Stomach smooth muscle (tissue), 2 donors: ENCODE data around the gene KATNB1.
"Not testable (repeated sequence)": the region's sequence is repeated elsewhere in the genome, so short reads cannot be mapped to it uniquely, and the experiment has no call there.

Experiments
- H3K27ac ChIP-seq: one replicate; pipeline ENCODE4 v1.7.0; 2013; ENCODE audit warnings: mild to moderate bottlenecking, low read length, inconsistent platforms
- H3K27me3 ChIP-seq, 2 donors: one replicate each; pipeline ENCODE4 v1.7.0; 2013; ENCODE audit warnings: low read length in 2 of 2; ENCODE audit not compliant: insufficient read depth in 2 of 2, control insufficient read depth in 1 of 2
- H3K36me3 ChIP-seq, 2 donors: one replicate each; pipeline ENCODE4 v1.7.0; 2013; ENCODE audit warnings: low read length in 2 of 2; ENCODE audit not compliant: control insufficient read depth in 2 of 2, insufficient read depth in 2 of 2
- H3K4me1 ChIP-seq: one replicate; pipeline ENCODE4 v1.7.0; 2013; ENCODE audit warnings: low read length; ENCODE audit not compliant: control insufficient read depth, insufficient read depth
- H3K4me3 ChIP-seq, 2 donors: one replicate each; pipeline ENCODE4 v1.7.0; 2013; ENCODE audit warnings: low read length in 2 of 2
- H3K9ac ChIP-seq, 2 donors: one replicate each; pipeline ENCODE4 v1.7.0; 2013; ENCODE audit warnings: low read length in 2 of 2, mild to moderate bottlenecking in 1 of 2
- H3K9me3 ChIP-seq, 2 donors: one replicate each; pipeline ENCODE4 v1.7.0; 2013; ENCODE audit warnings: low read length in 2 of 2; ENCODE audit not compliant: control insufficient read depth in 2 of 2
- donor health status: healthy.
- donor health status: Pancreatic carcinoma.

Gene KATNB1

GRCh38 chr16:57775661-57776469 lies 40.3 kb downstream of the KATNB1 start:
- peaks cover 0 to 15% of the 10 kb centered on the region in 2 donors for H3K36me3 ChIP-seq
- no peak overlapping the region for H3K27ac ChIP-seq
- no peak overlapping the region for H3K9ac ChIP-seq
- H3K4me1 ChIP-seq: no peaks in the 10 kb centered on the region
- H3K9me3 ChIP-seq: no peaks in the 10 kb centered on the region
- no peak overlapping the region for H3K4me3 ChIP-seq
- H3K27me3 ChIP-seq: no peaks in the 10 kb centered on the region

GRCh38 chr16:57778658-57779057 lies 43.1 kb downstream of the KATNB1 start:
- no peak overlapping the region for H3K27ac ChIP-seq
- no peak overlapping the region for H3K9ac ChIP-seq
- no peaks in the 10 kb centered on the region for H3K27me3 ChIP-seq
- H3K4me3 ChIP-seq: no peak overlapping the region
- H3K36me3 ChIP-seq: peaks cover 0 to 12% of the 10 kb centered on the region in 2 donors
- H3K9me3 ChIP-seq: no peaks in the 10 kb centered on the region
- no peaks in the 10 kb centered on the region for H3K4me1 ChIP-seq

- H3K9me3 ChIP-seq, H3K27ac ChIP-seq, H3K27me3 ChIP-seq, H3K4me1 ChIP-seq, H3K9ac ChIP-seq, H3K4me3 ChIP-seq: not testable (repeated sequence)
- H3K36me3 ChIP-seq: peaks cover 0 to 20% of the 10 kb centered on the region in 2 donors
Measured at GRCh38 chr16:57779836-57780235, 44.3 kb downstream of the KATNB1 start.

GRCh38 chr16:57781349-57781740 lies 45.8 kb downstream of the KATNB1 start:
- H3K9ac ChIP-seq: no peak overlapping the region
- no peak overlapping the region for H3K27ac ChIP-seq

GRCh38 chr16:57781741-57782606 lies 46.4 kb downstream of the KATNB1 start:
- Histone ChIP-seq H3K27ac (no peak overlapping the region), H3K4me1 (peaks cover 9% of the 10 kb centered on the region), H3K9ac (no peak overlapping the region), H3K9me3 (no peaks in the 10 kb centered on the region), H3K36me3 (peaks cover 0 to 21% of the 10 kb centered on the region in 2 donors), H3K4me3 (no peak overlapping the region), H3K27me3 (no peaks in the 10 kb centered on the region)

More at GRCh38 chr16:57781349-57781740, 45.8 kb downstream of the KATNB1 start:
- Histone ChIP-seq H3K36me3 (peaks cover 0 to 25% of the 10 kb centered on the region in 2 donors), H3K9me3 (no peaks in the 10 kb centered on the region), H3K4me3 (no peak overlapping the region), H3K27me3 (no peaks in the 10 kb centered on the region), H3K4me1 (peaks cover 4% of the 10 kb centered on the region)

GRCh38 chr16:57782607-57783055 lies 47.1 kb downstream of the KATNB1 start:
- Histone ChIP-seq H3K4me1 (peaks cover 13% of the 10 kb centered on the region), H3K36me3 (peaks cover 0 to 21% of the 10 kb centered on the region in 2 donors)
- not testable (repeated sequence) for H3K9ac ChIP-seq, H3K9me3 ChIP-seq, H3K27me3 ChIP-seq, H3K4me3 ChIP-seq, H3K27ac ChIP-seq

DNA sequence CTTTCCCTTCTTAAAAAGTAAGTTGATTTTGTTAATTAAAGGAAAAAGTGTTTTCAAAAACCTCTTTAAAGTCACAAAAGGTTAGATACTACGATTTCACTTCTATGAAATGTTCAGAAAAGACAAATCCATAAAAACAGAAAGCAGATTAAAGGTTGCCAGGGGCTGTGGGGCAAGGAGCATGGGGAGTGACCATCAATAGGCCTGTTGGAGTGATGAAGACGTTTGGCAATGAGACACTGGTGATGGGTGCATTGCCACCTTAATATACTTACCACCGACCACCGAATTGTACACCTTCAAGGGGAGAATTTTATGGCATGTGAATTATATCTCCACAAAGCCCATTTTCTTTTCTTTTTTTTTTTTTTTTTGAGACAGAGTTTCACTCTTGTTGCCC lies 47.5 kb downstream of the KATNB1 start:
- H3K9me3 ChIP-seq: no peaks in the 10 kb centered on the region
- no peak overlapping the region for H3K9ac ChIP-seq
- H3K36me3 ChIP-seq: peaks cover 0 to 21% of the 10 kb centered on the region in 2 donors
- H3K27me3 ChIP-seq: no peaks in the 10 kb centered on the region
- no peak overlapping the region for H3K4me3 ChIP-seq
- H3K4me1 ChIP-seq: peaks cover 13% of the 10 kb centered on the region
- H3K27ac ChIP-seq: no peak overlapping the region

DNA sequence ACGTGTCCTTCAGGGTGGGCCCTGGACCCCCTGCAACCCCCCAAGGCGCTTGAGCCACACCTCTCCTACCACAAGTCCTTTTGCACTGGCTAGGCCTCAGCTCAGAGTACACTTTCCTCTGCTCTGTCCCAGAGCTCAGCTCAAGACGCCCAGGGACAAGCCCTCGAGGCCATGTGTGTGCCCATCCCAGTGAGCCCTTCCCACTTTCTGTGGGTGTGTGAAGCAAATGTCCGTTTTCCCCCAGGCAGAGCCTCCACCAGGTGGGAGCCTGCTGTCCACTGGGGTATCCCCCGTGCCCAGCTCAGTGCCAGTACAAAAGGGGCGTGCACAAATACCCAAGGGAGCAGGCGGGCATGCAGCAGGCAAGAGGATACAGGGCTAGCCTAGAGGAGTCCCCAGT lies 48.3 kb downstream of the KATNB1 start:
- Histone ChIP-seq H3K27ac (no peak overlapping the region), H3K36me3 (peaks cover 0 to 21% of the 10 kb centered on the region in 2 donors), H3K4me3 (no peak overlapping the region), H3K27me3 (no peaks in the 10 kb centered on the region), H3K9ac (no peak overlapping the region), H3K4me1 (peaks cover 13% of the 10 kb centered on the region), H3K9me3 (no peaks in the 10 kb centered on the region)

GRCh38 chr16:57784334-57784733 lies 48.8 kb downstream of the KATNB1 start:
- peaks cover 13% of the 10 kb centered on the region for H3K4me1 ChIP-seq
- H3K27me3 ChIP-seq: no peaks in the 10 kb centered on the region
- no peak overlapping the region for H3K4me3 ChIP-seq
- H3K9me3 ChIP-seq: no peaks in the 10 kb centered on the region
- H3K36me3 ChIP-seq: peaks cover 0 to 21% of the 10 kb centered on the region in 2 donors
- H3K27ac ChIP-seq: no peak overlapping the region
- no peak overlapping the region for H3K9ac ChIP-seq

DNA sequence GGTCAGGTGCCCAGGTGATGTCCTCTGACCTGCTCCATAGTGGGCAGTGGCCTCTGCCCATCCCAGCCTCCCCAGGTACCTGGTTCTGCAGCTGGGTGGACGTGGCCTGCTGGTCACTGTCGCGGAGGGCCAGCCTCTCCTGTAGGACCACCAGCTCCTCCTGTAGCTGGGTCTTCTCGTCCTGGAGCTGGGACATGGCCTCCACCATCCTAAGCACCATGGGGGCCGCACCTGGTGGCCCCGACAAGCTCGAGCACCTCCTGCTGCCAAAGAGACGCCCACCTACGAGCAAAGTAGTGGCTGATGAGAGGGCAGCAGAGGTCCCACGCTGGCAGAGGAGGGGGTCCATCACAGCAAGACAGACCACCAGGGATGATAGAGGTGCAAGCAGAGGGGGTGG lies 49.8 kb downstream of the KATNB1 start:
- no peak overlapping the region for H3K27ac ChIP-seq
- no peak overlapping the region for H3K4me3 ChIP-seq
- H3K9ac ChIP-seq: no peak overlapping the region
- H3K9me3 ChIP-seq: no peaks in the 10 kb centered on the region
- H3K36me3 ChIP-seq: peaks cover 0 to 21% of the 10 kb centered on the region in 2 donors
- no peaks in the 10 kb centered on the region for H3K27me3 ChIP-seq
- H3K4me1 ChIP-seq: peaks cover 13% of the 10 kb centered on the region
